Measurements from ENCODE around the gene PIP4K2A.

GRCh38 chr10:22620929-22621328 lies 93.4 kb downstream of the PIP4K2A start:
- TF ChIP-seq POLR2A (IDR thresholded peaks at IDR 0.05) (no peak), CTCF (IDR thresholded peaks at IDR 0.05) (no peak)

Measured in suprapubic skin (tissue), 3 donors.